Stimulated activated CD8-positive, alpha-beta memory T cell treated with anti-CD3 and anti-CD28 coated beads, Interleukin-15, amount 100 ng/mL, for 24 hours (primary cell): ENCODE results near the gene SEPTIN2.
"Not testable (repeated sequence)": the region's sequence is repeated elsewhere in the genome, so short reads cannot be mapped to it uniquely, and the experiment has no call there.

Experiments
- DNase-seq: peaks from one replicate; pipeline ENCODE4 v3.0.0-alpha.2; 2020; ENCODE audit warnings: low read depth

SEPTIN2 gene

DNA sequence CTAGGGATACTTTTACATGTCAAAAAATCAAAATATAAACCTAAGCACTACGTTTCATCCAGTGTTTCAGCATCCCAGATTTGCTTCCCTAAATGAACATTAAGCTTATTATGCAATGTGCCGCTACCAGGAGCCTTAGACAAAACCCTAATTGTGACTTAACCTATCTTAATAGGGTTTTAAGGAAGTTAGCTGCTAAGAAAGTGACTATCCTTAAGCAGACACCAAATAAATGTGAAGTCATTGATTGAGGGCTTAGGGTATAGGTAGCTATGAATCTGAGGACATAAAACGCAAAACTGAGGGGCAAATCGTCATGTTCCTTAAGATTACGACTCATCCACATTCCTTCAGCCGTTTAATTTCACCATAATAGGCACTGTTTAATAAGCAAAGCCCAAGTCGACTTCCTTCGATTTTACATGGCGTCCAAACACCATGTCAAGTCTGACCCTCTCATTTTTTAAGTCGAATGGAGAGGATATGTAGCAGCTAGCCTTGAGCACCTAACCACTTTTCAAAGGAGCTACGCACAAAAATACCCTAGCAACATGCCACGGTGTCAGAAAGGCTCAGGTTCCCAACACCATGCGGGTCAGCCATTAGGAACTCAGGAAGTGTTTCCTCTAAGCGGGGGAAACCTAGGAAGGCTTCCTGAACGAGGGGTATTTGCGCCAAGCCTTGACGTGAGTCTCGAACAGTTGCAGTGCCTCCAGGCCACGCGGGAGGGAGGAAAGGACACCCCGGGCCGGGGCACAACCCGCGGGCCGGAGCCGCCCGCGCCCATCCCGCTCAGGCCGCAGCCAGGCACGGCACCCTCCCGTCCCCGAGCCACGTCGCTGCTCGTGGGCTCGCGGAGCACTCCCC is 1.3 kb upstream of the SEPTIN2 start:
- no peak for DNase-seq

DNA sequence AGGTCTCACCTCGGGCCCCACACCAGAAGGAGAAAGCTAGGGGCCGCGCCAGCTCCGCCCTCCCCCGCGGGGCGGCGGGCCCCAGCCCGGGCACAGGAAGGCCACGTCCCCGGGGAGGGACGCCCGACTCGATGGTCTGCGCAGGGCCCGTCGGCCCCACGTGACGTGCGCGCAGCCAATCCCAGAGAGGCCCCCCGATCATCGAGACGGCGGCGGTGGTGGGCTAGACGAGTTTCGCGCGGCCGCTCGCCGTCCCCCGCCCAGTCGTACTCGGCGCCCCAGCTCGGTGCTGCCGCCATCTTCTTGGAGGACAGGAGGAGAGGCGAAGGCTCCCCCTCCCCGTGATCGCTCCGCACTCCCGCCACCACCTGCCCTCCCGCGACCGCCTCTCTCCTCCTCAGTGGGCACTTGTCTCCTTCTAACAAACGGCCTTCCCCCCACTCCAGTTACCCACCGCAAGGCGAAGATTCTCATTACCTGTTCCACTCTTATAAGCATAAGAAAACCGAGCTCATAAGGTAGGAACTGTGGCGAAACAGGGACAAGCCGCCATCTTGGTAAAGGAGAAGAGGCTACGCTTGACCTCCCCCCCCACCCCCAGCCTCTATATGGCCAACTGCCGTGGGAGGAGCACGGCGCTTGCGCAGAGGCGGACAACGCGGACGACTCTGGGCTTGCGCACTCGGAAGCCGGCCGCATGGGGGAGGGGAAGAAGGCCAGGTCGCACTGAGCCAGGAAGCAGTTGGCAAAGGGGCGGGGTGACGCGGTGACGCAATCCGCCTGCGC is 439 bp upstream of the SEPTIN2 start, which contains the start of gene HDLBP:
TSS of gene HDLBP (minus strand) at position 580 of the 786 bp plus-strand sequence. CDS start 48,803 bp downstream, outside the sequence.
- DNase-seq = peak; percentile 100

DNA sequence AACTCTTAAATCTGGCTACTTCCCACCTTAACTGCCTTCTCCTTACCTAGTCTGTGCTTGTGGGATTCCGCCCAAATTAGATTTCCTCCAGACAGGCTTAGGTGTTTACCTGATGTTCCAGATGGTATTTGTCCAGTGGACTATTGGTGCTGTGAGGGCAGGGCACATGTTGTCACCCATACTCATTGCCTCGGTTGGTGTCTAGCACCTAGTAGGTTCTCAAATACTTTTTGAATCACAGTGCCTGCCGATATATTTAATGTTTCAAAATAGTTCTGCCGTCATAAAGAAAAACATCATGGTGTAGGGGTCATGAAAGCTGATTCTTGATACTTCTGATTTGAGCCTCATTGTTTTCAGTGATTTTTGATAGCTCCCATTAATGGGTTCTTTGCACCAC is 1.1 kb downstream of the SEPTIN2 start:
- DNase-seq = no peak

DNA sequence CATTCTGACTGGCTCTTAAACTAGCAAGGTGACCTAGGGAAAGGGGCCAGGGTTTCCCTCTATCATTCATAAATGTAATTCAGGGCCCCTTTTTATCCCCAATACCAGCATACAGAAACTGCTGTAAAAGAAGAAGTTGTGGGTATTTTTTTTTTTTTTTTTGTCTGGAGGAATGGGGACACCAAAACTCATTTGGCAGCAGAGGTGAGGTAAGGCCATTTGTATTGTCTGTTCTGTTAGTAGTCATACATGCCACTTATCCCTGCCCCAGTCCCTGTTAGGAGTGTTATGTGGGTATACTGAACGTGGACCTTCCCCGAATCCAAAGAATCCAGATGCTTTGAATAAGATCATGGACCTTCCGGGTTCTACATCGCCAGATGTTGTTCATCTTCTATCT is 1.7 kb downstream of the SEPTIN2 start:
- DNase-seq = no peak

DNA sequence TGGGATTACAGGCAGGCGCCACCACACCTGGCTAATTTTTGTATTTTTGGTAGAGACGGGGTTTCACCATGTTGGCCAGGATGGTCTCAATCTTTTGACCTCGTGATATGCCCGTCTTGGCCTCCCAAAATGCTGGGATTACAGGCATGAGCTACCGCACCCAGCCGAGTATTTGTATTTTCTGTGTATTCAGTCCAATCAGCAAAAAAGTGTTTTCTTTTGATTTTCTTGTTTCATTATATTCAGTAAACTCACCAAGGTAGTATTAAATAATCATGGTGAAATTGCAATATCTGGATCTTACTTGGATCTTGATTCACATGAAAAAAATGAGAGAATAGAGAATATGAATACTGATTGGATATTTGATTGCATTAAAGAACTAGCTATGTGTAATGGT is 3.1 kb downstream of the SEPTIN2 start:
- not testable (repeated sequence) for DNase-seq

DNA sequence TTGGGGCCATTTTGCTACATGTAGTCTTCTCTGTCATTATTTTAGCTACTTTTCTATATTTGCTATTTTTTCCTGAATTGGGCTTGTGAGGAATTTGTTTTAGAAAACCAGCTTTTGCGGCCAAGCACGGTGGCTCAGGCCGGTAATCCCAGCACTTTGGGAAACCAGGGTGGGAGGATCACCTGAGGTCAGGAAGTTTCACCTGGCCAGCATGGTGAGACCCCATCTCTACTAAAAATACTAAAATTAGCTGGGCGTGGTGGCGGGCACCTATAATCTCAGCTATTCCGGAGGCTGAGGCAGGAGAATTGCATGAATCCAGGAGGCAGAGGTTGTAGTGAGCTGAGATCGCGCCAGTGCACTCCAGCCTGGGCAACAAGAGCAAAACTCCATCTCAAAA is 4.7 kb downstream of the SEPTIN2 start:
- DNase-seq = no peak

DNA sequence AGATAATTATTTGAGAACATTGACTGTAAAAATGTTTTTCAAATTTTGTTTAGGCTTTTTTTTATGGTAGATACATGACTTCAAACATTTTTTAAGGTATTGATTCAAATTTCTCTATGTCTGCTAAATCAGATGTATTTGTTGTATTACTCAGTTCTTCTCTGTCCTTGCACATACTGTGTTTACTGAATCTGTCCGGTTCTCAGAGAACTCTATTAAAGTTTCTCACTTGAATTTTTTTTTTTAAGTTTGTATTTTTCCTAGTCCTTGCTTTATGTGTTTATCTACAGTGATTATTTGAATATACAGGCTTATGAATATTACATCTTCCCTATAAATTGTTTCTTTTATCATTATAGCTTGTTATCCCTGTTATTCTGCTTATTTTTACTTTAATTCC is 5.3 kb downstream of the SEPTIN2 start:
- no peak for DNase-seq

DNA sequence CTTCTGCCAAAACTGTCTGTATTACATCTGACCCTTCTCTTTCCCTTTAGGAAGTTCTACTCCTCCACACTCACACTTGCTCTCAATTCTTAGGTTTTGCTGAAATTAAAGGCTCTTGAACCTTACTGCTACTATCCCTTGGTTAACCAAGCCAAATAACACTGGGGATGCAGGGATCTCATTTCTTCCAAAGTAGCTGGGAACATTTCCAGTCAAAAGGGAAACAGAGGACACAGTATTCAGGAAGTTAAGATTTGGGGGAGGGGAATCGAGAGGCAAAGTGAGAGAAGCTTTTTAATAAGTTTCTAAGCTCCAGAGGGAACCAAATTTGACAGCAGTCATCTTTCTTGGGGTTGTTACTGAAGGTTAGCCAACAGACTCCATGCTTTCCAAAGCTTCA is 6.2 kb downstream of the SEPTIN2 start:
- no peak for DNase-seq

DNA sequence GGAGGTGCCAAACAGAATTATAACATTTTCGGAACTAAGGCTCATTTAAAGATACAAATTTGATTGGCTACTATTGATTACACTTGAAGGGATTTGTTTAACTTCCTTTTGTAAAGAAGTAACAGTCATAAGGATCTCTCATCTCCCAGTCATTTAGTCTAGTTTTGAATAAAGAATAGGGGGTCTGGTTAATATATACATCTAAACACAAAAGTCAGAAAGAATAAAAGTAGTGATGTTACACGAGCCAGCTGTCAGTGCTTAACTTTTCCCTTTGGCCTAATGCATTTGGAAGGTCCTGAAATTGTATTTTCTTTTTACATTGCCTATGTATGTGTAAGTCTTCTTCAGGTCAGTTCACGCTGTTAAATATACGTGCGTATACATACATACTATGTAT is 8.1 kb downstream of the SEPTIN2 start:
- DNase-seq = no peak

DNA sequence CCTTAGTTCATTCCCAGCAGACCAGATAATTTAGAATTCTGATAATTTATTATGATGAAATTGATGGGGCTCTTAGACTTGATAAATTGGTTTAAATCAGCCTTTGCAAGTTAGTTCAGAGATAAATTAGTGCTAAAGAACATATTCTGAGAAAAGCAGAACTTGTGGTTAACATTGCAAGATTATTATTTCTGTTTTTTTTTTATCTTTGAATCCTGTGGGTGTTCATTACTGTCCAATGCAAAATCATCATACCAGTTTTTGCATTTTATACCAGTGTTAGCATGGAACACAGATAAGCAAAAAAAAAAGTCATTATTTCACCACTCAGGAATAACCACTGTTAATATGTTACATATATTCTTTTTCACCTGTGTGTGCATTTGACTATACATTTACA is 9.1 kb downstream of the SEPTIN2 start:
- no peak for DNase-seq

DNA sequence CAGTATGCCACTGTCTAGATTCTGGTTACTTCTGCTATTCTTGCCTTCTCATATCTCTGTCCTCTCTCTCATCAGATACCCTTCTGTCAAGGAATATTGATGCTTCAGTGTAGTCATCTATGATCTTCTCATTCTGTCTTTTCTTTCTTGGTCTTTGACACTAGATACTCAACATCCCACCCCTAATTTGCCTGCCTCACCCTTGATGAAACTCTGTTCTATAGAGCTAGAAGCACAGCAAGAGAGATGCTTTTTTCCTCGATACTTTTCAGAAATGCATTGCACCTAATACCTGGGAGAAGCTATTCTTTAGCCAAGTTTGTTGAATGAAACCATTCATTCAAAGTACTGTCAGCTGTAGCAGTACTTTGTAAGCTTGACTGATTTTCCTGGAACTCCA is 9.5 kb downstream of the SEPTIN2 start:
- DNase-seq = no peak

DNA sequence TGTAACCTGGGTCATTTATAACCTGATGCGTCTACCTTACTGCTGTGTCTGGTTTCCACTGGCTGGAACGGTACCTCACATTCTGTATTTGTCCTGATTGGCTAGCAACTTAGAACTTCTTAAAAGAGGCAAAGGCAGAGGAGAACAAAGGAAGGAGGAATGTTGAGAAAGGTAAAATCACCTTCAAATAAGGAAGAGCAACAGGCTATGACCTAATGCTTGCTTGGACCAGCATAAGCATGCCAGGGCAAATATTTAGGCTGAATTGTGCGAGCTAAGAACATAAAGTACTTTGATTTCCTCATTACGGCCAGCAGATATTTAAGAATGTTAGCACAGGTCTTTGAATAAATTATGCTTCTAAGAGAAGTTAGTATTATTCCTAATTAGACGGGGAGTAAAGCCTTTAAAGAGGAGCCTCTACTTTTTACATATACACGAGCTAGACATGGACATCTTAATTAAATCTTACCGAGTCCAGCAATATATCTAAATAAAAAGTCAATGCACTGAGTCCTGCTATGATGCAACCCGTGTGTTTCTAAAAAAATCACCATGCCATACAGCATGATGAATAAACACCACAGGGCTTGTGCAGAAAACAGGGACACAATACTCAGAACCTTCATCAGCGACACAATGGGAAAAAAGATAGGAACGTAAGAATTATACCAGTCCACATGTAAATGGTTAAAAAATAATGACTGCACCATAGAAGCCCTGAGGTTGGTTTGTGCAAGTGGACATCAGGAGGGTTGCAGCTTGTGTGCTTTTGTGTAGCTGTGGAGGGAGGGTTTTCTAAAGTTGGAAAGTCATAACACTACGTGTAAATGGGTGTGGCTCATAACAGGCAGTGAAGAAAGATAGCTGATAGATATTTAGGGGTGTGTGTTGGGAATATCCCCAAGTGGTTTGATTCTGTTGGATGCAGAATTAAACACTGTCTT is 14.2 kb downstream of the SEPTIN2 start:
- no peak for DNase-seq

DNA sequence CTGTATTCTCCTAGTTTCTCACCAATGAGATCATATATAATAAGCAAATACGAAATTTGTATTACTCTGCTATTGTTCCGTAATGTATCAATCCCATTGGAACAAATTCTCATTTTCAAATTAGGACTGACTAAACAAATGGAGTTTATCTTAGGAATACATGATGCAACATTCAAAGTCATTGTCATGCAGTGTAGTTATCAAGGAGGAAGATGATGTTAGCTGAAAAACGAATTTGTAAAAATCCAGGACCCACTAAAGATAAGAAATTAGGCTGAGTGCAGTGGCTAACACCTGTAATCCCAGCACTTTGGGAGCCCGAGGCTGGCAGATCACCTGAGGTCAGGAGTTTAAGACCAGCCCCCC is 14.9 kb downstream of the SEPTIN2 start:
- no peak for DNase-seq

DNA sequence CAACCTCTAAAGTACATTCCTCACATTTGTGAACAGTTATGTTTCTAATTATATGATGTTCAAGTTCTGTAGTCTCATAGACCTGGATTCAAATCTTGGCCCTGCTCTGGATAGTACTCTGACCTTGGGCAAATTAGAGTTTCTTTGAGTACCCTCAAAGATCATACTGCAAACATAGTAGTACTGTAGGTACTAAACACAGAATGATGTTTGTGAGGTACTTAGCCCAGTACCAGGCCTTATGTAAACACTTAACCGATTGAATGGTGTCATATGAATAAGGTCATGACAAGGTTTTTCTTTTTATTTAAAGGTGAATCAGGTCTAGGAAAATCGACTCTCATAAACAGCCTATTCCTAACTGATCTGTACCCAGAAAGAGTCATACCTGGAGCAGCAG is 19.1 kb downstream of the SEPTIN2 start:
- DNase-seq = no peak

DNA sequence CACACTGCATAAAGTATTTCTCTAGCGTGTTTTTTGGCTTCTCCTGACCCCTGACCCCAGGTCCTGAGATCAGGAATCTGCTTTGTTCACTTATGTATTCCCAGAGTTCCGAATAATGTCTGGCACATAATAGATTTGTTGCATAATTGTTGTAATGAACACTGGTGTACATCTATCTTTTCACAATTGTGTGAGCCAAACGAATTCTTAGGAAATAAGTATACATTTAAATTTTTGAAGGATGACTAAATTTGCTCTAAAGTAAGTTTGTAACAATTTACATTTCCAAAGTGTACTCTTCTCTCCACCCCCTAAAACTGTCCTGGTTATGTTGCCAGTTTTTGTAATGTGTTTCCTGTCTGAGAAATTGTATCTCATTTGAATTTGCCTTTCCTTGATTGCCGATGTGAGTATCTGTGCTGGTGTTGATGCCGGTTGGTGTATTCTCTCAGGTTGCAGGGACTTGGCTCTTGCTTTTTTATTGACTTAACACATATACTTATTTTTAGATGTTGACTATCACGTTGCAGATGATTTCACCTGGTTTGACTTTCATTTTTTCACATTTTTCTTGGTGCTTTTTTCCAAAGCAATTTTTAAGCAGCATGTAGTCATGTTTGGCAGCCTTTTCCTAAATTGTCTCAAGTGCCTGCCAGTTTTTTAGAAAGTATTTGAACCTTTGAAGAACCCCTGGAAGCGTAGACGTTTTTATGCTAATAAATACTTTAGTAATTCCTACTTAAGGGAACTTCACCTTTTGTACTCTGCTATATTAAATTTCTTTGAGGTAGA is 24.3 kb downstream of the SEPTIN2 start:
- DNase-seq = no peak

DNA sequence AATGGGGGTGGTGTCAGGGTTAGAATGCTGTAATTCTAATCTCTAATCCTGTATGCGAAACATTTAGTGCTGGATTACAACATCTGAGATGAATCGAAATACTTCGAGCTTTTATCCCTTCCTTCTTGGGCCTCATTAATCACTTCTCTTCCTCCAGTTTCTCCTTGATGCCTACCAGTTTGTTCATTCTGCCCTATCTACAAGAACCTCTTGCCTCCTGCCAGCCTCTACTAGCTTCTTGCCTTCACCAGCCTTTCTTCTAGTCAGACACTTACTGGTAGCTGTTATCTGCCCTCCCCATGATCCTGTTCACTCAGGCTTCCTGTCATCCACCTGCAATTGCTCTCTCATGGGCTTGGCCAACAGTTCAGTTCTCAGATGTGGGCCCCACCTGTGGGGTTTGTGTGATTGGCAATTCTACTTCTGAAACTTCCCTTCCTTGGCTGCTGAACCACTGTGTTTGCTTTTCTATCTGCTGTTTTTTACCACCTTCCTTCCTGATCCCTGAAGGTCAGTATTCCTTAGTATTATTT is 25.0 kb downstream of the SEPTIN2 start:
- DNase-seq = no peak

DNA sequence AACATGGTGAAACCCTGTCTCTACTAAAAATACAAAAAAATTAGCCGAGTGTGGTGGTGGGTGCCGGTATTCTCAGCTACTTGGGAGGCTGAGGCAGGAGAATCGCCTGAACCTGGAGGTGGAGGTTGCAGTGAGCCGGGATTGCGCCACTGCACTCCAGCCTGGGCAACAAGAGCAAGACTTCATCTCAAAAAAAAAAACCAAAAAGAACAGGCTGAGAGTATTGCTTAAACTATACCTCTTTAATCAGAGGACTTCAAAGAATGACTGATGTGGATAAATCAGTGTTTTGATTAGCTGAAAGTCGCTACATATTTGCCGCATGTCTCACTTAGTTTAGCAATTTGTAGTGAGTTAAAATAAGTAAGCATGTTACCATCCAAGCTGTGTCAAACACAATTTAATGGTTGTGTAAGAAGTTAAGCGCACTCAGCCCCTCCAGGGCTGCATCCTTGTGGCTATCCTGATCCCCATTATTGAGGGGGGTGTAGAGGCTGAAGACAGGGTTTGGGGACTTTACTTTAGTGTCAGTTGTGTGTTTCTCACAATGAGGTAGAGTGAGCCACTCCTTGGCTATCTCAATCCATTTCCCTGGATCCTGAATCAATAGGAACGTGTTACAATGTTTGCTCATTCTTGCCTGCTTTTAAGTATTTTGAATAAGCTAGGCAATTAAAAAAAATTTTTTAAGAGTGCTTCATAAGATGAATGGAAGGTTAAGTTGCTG is 29.4 kb downstream of the SEPTIN2 start:
- no peak for DNase-seq

DNA sequence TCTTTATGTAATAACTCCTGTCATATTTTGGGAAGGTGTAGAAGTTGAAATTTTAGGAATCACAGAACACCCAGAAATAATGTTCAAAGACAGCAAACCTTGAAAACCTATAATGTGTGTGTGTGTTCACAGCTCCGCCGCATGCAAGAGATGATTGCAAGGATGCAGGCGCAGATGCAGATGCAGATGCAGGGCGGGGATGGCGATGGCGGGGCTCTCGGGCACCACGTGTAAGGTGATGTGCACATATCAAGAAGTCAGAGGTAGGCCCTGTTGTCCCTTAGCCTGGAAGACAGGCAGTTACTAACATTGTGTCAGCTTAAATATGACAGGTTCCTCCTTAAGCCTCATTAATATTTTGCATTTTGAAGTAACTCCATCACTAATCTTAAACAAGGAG is 34.2 kb downstream of the SEPTIN2 start:
- no peak for DNase-seq

DNA sequence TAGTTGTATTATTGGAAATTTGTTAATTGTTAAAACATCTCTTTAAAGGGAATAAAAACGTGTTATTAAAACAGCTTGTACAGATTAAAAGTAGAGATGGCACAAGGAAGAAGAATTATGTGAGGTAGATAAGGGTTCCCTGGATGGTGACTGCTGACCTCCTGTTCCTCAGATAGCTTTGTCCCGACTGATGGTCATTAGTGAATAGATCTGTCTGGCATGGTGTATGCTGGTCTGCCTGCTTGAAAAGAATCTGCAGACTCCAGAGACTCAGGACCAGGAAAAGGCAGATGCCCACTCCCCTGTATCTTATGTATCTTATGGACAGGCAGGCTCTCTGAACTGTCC is 34.8 kb downstream of the SEPTIN2 start:
- DNase-seq = no peak

DNA sequence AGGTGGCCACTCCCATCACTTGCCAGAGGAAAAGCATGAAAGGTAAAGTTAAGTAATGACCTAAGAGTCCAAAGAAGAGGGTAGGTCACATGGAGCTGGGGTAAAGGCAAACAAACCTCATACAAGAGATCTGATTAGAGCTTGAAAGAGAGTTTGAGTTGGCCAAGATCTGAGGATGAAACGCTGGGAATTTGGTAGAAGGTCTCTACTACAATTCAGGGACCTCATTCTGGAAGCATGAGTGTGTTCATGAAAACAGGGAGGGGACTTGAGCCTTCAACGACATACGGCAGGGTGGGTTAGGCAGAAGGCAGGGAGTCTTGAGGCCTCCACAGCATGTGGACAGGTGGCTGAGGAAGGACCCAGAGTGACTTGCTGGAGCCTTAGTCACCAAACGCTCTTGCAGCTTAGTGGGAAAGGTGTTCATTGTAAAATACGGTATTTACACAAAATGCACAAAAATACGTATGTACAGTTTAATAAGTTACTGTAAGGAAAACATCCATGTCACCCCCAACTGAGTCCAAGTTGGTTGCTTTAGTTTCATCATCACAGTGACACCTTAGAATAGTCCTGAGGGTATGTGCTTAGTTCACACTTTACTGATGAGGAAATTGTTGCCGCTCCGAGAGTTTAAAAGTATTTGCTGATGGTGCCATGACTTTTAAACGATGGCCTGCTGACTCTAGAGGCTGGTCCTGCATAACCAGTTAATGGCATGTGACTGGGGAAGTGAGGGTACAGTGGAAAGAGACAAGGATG is 35.3 kb downstream of the SEPTIN2 start:
- DNase-seq = no peak
